ENCODE data around the gene RARRES2.
A peak's percentile ranks its signal among the peaks of the same experiment; 100 is the strongest.
"Not testable (repeated sequence)": the region's sequence is repeated elsewhere in the genome, so short reads cannot be mapped to it uniquely, and the experiment has no call there.

The RARRES2 gene

GRCh38 chr7:150388306-150388705 is 46.9 kb upstream of the RARRES2 start:
- no peak for TF ChIP-seq CTCF (conservative IDR thresholded peaks at IDR 0.05; ENCODE audit: low read depth, low read length)
- H3K36me3 ChIP-seq (ENCODE audit: insufficient read depth), result no peaks in the 10 kb centered on the region
- H3K9ac ChIP-seq, result no peak overlapping the region
- H2AFZ ChIP-seq (ENCODE audit: low read depth), result no peak overlapping the region
- no peaks in the 10 kb centered on the region for H4K20me1 ChIP-seq (ENCODE audit: insufficient read depth)
- H3K4me1 ChIP-seq (ENCODE audit: low read depth, poor library complexity, severe bottlenecking), result peaks cover 31% of the 10 kb centered on the region
- H3K4me3 ChIP-seq (IDR thresholded peaks at IDR 0.05; ENCODE audit: insufficient read depth, low read depth, low read length), result no peak overlapping the region
- H3K27me3 ChIP-seq (ENCODE audit: insufficient read depth, low read depth), result no peaks in the 10 kb centered on the region
- no peak overlapping the region for H3K27ac ChIP-seq
- no peak overlapping the region for H3K4me2 ChIP-seq
- no peaks in the 10 kb centered on the region for H3K79me2 ChIP-seq (ENCODE audit: insufficient read depth, low read depth)

GRCh38 chr7:150385884-150386283 is 44.5 kb upstream of the RARRES2 start:
- H3K79me2 ChIP-seq (ENCODE audit: insufficient read depth, low read depth); H3K27me3 ChIP-seq (ENCODE audit: insufficient read depth, low read depth); H3K4me3 ChIP-seq (IDR thresholded peaks at IDR 0.05; ENCODE audit: insufficient read depth, low read depth, low read length); H3K36me3 ChIP-seq (ENCODE audit: insufficient read depth); H2AFZ ChIP-seq (ENCODE audit: low read depth); H4K20me1 ChIP-seq (ENCODE audit: insufficient read depth): not testable (repeated sequence)
- Histone ChIP-seq H3K4me2 (peak overlapping the region; percentile 30; the same call in 1 of the 2 replicates), H3K9ac (peak overlapping the region; percentile 10; the same call in 1 of the 2 replicates), H3K27ac (peak overlapping the region; percentile 15; the same call in 1 of the 2 replicates), H3K4me1 (ENCODE audit: low read depth, poor library complexity, severe bottlenecking) (peaks cover 43% of the 10 kb centered on the region)

GRCh38 chr7:150385302-150385723 is 43.9 kb upstream of the RARRES2 start:
- Histone ChIP-seq H2AFZ (ENCODE audit: low read depth) (no peak overlapping the region), H3K4me3 (IDR thresholded peaks at IDR 0.05; ENCODE audit: insufficient read depth, low read depth, low read length) (no peak overlapping the region), H3K4me2 (peak overlapping the region; percentile 30; the same call in 1 of the 2 replicates), H3K36me3 (ENCODE audit: insufficient read depth) (no peaks in the 10 kb centered on the region), H3K27ac (peak overlapping the region; percentile 15; the same call in 1 of the 2 replicates), H3K9ac (0 out of 2 replicates have a peak overlapping the region, but pooled peaks have one; percentile 10), H3K79me2 (ENCODE audit: insufficient read depth, low read depth) (0 out of 2 replicates have a peak, but pooled peaks cover 8% of the 10 kb centered on the region), H3K4me1 (ENCODE audit: low read depth, poor library complexity, severe bottlenecking) (peaks cover 48% of the 10 kb centered on the region), H4K20me1 (ENCODE audit: insufficient read depth) (no peaks in the 10 kb centered on the region), H3K27me3 (ENCODE audit: insufficient read depth, low read depth) (no peaks in the 10 kb centered on the region)
- TF ChIP-seq CTCF (conservative IDR thresholded peaks at IDR 0.05; ENCODE audit: low read depth, low read length), result no peak

GRCh38 chr7:150384406-150385301 is 43.2 kb upstream of the RARRES2 start:
- H3K27ac ChIP-seq, result no peak overlapping the region; the same call in 1 of the 2 replicates
- H3K79me2 ChIP-seq (ENCODE audit: insufficient read depth, low read depth), result 0 out of 2 replicates have a peak, but pooled peaks cover 8% of the 10 kb centered on the region
- no peak for TF ChIP-seq CTCF (conservative IDR thresholded peaks at IDR 0.05; ENCODE audit: low read depth, low read length)
- H3K4me3 ChIP-seq (IDR thresholded peaks at IDR 0.05; ENCODE audit: insufficient read depth, low read depth, low read length), result no peak overlapping the region
- no peaks in the 10 kb centered on the region for H4K20me1 ChIP-seq (ENCODE audit: insufficient read depth)
- H3K36me3 ChIP-seq (ENCODE audit: insufficient read depth), result no peaks in the 10 kb centered on the region
- H3K27me3 ChIP-seq (ENCODE audit: insufficient read depth, low read depth), result no peaks in the 10 kb centered on the region
- H2AFZ ChIP-seq (ENCODE audit: low read depth), result no peak overlapping the region
- H3K4me2 ChIP-seq, result no peak overlapping the region; the same call in 1 of the 2 replicates
- no peak overlapping the region for H3K9ac ChIP-seq
- peaks cover 55% of the 10 kb centered on the region for H3K4me1 ChIP-seq (ENCODE audit: low read depth, poor library complexity, severe bottlenecking)

Measured in KMS-11 (cell line).